HepG2 (cell line): Measurements from ENCODE around the gene ELP5. TPM values are rescaled to one million over a fixed set of nuclear protein-coding genes. Genes with fewer than 3 reads are reported as not detected.

ENCODE experiments used
- ATAC-seq: fragments of 200-7000 bp; cut with Tn5 transposase; 3 replicates; pipeline ENCODE4 v1.9.1; 2020; ENCODE audit warnings: mild to moderate bottlenecking, moderate library complexity
- BruUV-seq: library from RNA; stranded (reverse); fragments of 400-500 nt; replicated peaks from 2 replicates; lab custom pipeline; 2021; lab: Mats Ljungman, UMichigan
- CTCF ChIA-PET: fragments of 300-600 bp; formaldehyde crosslinking; extraction: SDS; loops from one replicate; lab custom pipeline; 2021; ENCODE audit warnings: low total read pairs, inconsistent platforms, low intra/inter-chr PET ratio; lab: Yijun Ruan, JAX
- POLR2A ChIA-PET: fragments of 350-600 bp; sonication (Branson Sonifier 250); formaldehyde crosslinking; loops from one replicate; lab custom pipeline; 2020; ENCODE audit warnings: antibody characterized with exemption, inconsistent platforms; lab: Yijun Ruan, JAX
- DNase-seq: peaks from one replicate; pipeline ENCODE4 v3.0.0-alpha.2; 2015; ENCODE audit warnings: low spot score
- FAIRE-seq: peaks from 3 replicates; lab custom pipeline; 2011; peaks lifted over from hg19 to GRCh38; lab: Jason Lieb, UNC
- H2AFZ ChIP-seq: one replicate; pipeline ENCODE4 v1.6.1; 2011; ENCODE audit warnings: low read length, inconsistent platforms
- H3K27ac ChIP-seq: fragments of 300-600 bp; 3 replicates; pipeline ENCODE4 v1.8.0; 2011; ENCODE audit warnings: mixed run types, mild to moderate bottlenecking, mixed read lengths, low read length, inconsistent platforms; ENCODE audit not compliant: insufficient read depth; ENCODE audit errors: extremely low read length
- H3K27me3 ChIP-seq, 2 experiments: fragments of 200-600 bp in 1 of 2; 2 replicates in 1 of 2; 3 replicates in 1 of 2; pipeline versions ENCODE4 v1.6.0 to v1.8.0; 2011; ENCODE audit warnings: low read length in 2 of 2, mild to moderate bottlenecking in 2 of 2, moderate library complexity in 2 of 2, inconsistent platforms in 1 of 2; ENCODE audit not compliant: insufficient read depth in 2 of 2, control insufficient read depth in 1 of 2
- H3K36me3 ChIP-seq, 2 experiments: fragments of 200-600 bp in 1 of 2; replicated peaks in 1 of 2; 2 replicates in 1 of 2; 3 replicates in 1 of 2; pipeline versions ENCODE4 v1.5.1 to v1.8.0; 2011; ENCODE audit warnings: low read length in 2 of 2, inconsistent platforms in 1 of 2; ENCODE audit not compliant: insufficient read depth in 2 of 2, control insufficient read depth in 1 of 2
- H3K4me1 ChIP-seq: 2 replicates; pipeline ENCODE4 v1.5.1; 2012; ENCODE audit warnings: low read length, inconsistent platforms; ENCODE audit not compliant: insufficient read depth
- H3K4me2 ChIP-seq: 2 replicates; pipeline ENCODE4 v1.6.0; 2011; ENCODE audit warnings: low read depth, low read length, inconsistent platforms
- H3K4me3 ChIP-seq, 3 experiments: fragments of 200-600 bp in 1 of 3; sonication (generic), shearing (Covaris generic) in 1 of 3; replicated peaks in 1 of 3; 2 replicates each; pipeline ENCODE4 v1.5.1; 2011 to 2016; ENCODE audit warnings: low read length in 3 of 3, inconsistent platforms in 2 of 3, low read depth in 2 of 3, mild to moderate bottlenecking in 2 of 3, control low read depth in 1 of 3, mixed read lengths in 1 of 3; ENCODE audit not compliant: insufficient read depth in 1 of 3
- H3K79me2 ChIP-seq: one replicate; pipeline ENCODE4 v1.6.1; 2011; ENCODE audit warnings: low read length, inconsistent platforms; ENCODE audit not compliant: insufficient read depth
- H3K9ac ChIP-seq: 2 replicates; pipeline ENCODE4 v1.6.0; 2011; ENCODE audit warnings: mild to moderate bottlenecking, low read depth, low read length, inconsistent platforms; ENCODE audit not compliant: insufficient read depth
- H3K9me3 ChIP-seq: 2 replicates; pipeline ENCODE4 v1.5.1; 2012; ENCODE audit warnings: mild to moderate bottlenecking, low read length
- H4K20me1 ChIP-seq: 2 replicates; pipeline ENCODE4 v1.6.0; 2011; ENCODE audit warnings: inconsistent platforms, mild to moderate bottlenecking, low read length, moderate library complexity; ENCODE audit not compliant: insufficient read depth
- NFYB ChIP-seq: sonication (generic); formaldehyde crosslinking; IDR thresholded peaks from 2 replicates; pipeline ENCODE4 v1.4.0; 2020; ENCODE audit warnings: missing genetic modification reagents
- NRL ChIP-seq: sonication (generic); formaldehyde crosslinking; IDR thresholded peaks from 2 replicates; pipeline ENCODE4 v1.5.0; 2020; ENCODE audit warnings: missing genetic modification reagents, mild to moderate bottlenecking, moderate library complexity, borderline replicate concordance
- ZNF761 ChIP-seq: sonication (generic); formaldehyde crosslinking; conservative IDR thresholded peaks from 2 replicates; pipeline ENCODE4 v1.4.0; 2020; ENCODE audit warnings: mild to moderate bottlenecking, missing genetic modification reagents
- WGBS: methylation state at CpG from one replicate; pipeline ENCODE4 v1.1.6; 2017; ENCODE audit warnings: low lambda C conversion rate; 5-methylcytosine and 5-hydroxymethylcytosine counted together
- in situ Hi-C: cut with HindIII; loops from 2 replicates; pipeline ENCODE4 v1.10.0; 2017; ENCODE audit warnings: low pct_unique_long_range_greater_than_20kb; ENCODE audit not compliant: extremely low pct_ligation_motif_present
- intact Hi-C: fragments of 100-400 bp; cut with micrococcal nuclease; formaldehyde crosslinking; loops from one replicate; pipeline ENCODE4 v1.10.0; 2022; ENCODE audit not compliant: unreplicated experiment
- polyA plus RNA-seq, 8 experiments: library from polyadenylated mRNA; depleted of rRNA in 3 of 8; stranded (reverse) in 7 of 8; unstranded in 1 of 8; fragments of >200 nt; fragmentation: Illumina TruSeq in 4 of 8; extraction: Trizol in 4 of 8; gene quantifications; 2 replicates each; pipeline versions ENCODE4 v1.2.1 to v1.2.3, GENCODE V29; 2011 to 2016; ENCODE audit warnings: low read depth in 4 of 8, missing spikeins in 1 of 8, mixed read lengths in 1 of 8; ENCODE audit not compliant: insufficient read depth in 1 of 8
- total RNA-seq, 5 experiments: library from RNA; depleted of rRNA; stranded (reverse); fragments of >200 nt; fragmentation: Illumina TruSeq; extraction: Trizol; gene quantifications; 2 replicates each; pipeline ENCODE4 v1.2.3, GENCODE V29; 2016; ENCODE audit warnings: low read depth in 1 of 5
- TF ChIP-seq, protein P1 (sequence below): sonication (generic); formaldehyde crosslinking; IDR thresholded peaks from 2 replicates; pipeline ENCODE4 v1.5.0; 2020; ENCODE audit warnings: mild to moderate bottlenecking, missing genetic modification reagents
- TF ChIP-seq, protein P2 (sequence below): IDR thresholded peaks from 2 replicates; pipeline ENCODE4 v1.6.1; 2016; ENCODE audit warnings: low read depth, control low read depth
- TF ChIP-seq, protein P3 (sequence below): IDR thresholded peaks from 2 replicates; pipeline ENCODE4 v1.6.1; 2012; ENCODE audit warnings: inconsistent platforms
- TF ChIP-seq, protein P4 (sequence below): sonication (generic); formaldehyde crosslinking; IDR thresholded peaks from 2 replicates; pipeline ENCODE4 v1.4.0; 2020; ENCODE audit warnings: missing genetic modification reagents
- TF ChIP-seq, protein P5 (sequence below): sonication (generic); formaldehyde crosslinking; IDR thresholded peaks from 2 replicates; pipeline ENCODE4 v1.5.0; 2020; ENCODE audit warnings: mild to moderate bottlenecking, missing genetic modification reagents, borderline replicate concordance

The ELP5 gene
- total and polyA plus RNA-seq, 2 of the 13 experiments (the other 11 are each of a cell fraction or from before 2014, with no cell fraction given): 67.6 to 69.8 TPM

DNA sequence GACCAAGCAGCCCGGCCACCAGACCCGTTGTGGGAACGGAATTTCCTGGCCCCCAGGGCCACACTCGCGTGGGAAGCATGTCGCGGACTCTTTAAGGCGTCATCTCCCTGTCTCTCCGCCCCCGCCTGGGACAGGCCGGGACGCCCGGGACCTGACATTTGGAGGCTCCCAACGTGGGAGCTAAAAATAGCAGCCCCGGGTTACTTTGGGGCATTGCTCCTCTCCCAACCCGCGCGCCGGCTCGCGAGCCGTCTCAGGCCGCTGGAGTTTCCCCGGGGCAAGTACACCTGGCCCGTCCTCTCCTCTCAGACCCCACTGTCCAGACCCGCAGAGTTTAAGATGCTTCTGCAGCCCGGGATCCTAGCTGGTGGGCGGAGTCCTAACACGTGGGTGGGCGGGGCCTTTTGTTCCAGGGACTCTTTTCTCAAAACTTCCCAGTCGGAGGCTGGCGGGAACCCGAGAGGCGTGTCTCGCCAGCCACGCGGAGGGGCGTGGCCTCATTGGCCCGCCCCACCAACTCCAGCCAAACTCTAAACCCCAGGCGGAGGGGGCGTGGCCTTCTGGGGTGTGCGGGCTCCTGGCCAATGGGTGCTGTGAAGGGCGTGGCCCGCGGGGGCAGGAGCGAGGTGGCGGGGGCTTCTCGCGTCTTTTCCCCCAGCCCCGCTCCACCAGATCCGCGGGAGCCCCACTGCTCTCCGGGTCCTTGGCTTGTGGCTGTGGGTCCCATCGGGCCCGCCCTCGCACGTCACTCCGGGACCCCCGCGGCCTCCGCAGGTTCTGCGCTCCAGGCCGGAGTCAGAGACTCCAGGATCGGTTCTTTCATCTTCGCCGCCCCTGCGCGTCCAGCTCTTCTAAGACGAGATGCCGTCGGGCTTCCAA lies 29.3 kb downstream of the ELP5 start, which contains the start of gene SLC2A4:
SLC2A4 (plus strand) TSS at position 645 of the 879 bp plus-strand sequence; CDS start at position 862, 217 bp downstream.
- ATAC-seq (peak; percentile 76), FAIRE-seq (peak; percentile 86), DNase-seq (peak; percentile 95)
- no peaks in the 10 kb centered on the region for H4K20me1 ChIP-seq
- peak within 1 kb of the TSS; percentile 80 for H3K9ac ChIP-seq
- H2AFZ ChIP-seq: no peak within 1 kb of the TSS
- H3K27ac ChIP-seq: peak within 1 kb of the TSS; percentile 71
- peak within 1 kb of the TSS; percentile 95 for H3K4me2 ChIP-seq
- H3K9me3 ChIP-seq: no peaks in the 10 kb centered on the region
- WGBS: 0% methylated on average over 18 of the region's 71 CpGs
- H3K4me3 ChIP-seq: peak within 1 kb of the TSS; percentile 66 to 87 (median 85)
- TSS peak; percentile 74 for BruUV-seq
- in situ Hi-C loops: loop anchor here (10.0 kb wide), 1 partner anchor 237 kb away; the partner anchor contains the start of gene SLC16A11
- POLR2A ChIA-PET: interaction anchor here (0.6 to 3.9 kb wide), 30 partner anchors 11 to 346 kb away, joined by 3 to 35 read pairs (median 4); partner anchors contain the start of genes ACADVL, ASGR2, CTDNEP1 and DLG4
- H3K36me3 ChIP-seq: peaks cover 8 to 9% of the 10 kb centered on the region in 2 experiments; a peak in 4 of 5 replicates
- intact Hi-C loops: loop anchor here (2.0 to 5.0 kb wide), 2 partner anchors 39 to 65 kb away; partner anchors contain the start of gene GABARAP
- no peaks in the 10 kb centered on the region for H3K79me2 ChIP-seq
- H3K27me3 ChIP-seq: no peaks in the 10 kb centered on the region
- CTCF ChIA-PET: interaction anchor here (1.2 to 2.9 kb wide), 7 partner anchors 11 to 235 kb away, joined by 3 to 43 read pairs (median 6); partner anchors contain the start of genes CTDNEP1 and ELP5
- H3K4me1 ChIP-seq: peaks cover 38% of the 10 kb centered on the region
- TF ChIP-seq, protein P1, sequence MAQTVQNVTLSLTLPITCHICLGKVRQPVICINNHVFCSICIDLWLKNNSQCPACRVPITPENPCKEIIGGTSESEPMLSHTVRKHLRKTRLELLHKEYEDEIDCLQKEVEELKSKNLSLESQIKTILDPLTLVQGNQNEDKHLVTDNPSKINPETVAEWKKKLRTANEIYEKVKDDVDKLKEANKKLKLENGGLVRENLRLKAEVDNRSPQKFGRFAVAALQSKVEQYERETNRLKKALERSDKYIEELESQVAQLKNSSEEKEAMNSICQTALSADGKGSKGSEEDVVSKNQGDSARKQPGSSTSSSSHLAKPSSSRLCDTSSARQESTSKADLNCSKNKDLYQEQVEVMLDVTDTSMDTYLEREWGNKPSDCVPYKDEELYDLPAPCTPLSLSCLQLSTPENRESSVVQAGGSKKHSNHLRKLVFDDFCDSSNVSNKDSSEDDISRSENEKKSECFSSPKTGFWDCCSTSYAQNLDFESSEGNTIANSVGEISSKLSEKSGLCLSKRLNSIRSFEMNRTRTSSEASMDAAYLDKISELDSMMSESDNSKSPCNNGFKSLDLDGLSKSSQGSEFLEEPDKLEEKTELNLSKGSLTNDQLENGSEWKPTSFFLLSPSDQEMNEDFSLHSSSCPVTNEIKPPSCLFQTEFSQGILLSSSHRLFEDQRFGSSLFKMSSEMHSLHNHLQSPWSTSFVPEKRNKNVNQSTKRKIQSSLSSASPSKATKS (CRISPR knock-in tag): no peak
- TF ChIP-seq, protein P2, sequence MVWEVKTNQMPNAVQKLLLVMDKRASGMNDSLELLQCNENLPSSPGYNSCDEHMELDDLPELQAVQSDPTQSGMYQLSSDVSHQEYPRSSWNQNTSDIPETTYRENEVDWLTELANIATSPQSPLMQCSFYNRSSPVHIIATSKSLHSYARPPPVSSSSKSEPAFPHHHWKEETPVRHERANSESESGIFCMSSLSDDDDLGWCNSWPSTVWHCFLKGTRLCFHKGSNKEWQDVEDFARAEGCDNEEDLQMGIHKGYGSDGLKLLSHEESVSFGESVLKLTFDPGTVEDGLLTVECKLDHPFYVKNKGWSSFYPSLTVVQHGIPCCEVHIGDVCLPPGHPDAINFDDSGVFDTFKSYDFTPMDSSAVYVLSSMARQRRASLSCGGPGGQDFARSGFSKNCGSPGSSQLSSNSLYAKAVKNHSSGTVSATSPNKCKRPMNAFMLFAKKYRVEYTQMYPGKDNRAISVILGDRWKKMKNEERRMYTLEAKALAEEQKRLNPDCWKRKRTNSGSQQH (CRISPR knock-in tag): no peak
- TF ChIP-seq NFYB (CRISPR knock-in tag) (peak; percentile 54; the same call in 1 of the 2 replicates), NRL (no peak), ZNF761 (0 out of 2 replicates have a peak, but pooled peaks have one; percentile 9)
- TF ChIP-seq, protein P3, sequence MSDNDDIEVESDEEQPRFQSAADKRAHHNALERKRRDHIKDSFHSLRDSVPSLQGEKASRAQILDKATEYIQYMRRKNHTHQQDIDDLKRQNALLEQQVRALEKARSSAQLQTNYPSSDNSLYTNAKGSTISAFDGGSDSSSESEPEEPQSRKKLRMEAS: peak; percentile 83
- TF ChIP-seq, protein P4, sequence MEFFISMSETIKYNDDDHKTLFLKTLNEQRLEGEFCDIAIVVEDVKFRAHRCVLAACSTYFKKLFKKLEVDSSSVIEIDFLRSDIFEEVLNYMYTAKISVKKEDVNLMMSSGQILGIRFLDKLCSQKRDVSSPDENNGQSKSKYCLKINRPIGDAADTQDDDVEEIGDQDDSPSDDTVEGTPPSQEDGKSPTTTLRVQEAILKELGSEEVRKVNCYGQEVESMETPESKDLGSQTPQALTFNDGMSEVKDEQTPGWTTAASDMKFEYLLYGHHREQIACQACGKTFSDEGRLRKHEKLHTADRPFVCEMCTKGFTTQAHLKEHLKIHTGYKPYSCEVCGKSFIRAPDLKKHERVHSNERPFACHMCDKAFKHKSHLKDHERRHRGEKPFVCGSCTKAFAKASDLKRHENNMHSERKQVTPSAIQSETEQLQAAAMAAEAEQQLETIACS (CRISPR knock-in tag): no peak
- TF ChIP-seq, protein P5, sequence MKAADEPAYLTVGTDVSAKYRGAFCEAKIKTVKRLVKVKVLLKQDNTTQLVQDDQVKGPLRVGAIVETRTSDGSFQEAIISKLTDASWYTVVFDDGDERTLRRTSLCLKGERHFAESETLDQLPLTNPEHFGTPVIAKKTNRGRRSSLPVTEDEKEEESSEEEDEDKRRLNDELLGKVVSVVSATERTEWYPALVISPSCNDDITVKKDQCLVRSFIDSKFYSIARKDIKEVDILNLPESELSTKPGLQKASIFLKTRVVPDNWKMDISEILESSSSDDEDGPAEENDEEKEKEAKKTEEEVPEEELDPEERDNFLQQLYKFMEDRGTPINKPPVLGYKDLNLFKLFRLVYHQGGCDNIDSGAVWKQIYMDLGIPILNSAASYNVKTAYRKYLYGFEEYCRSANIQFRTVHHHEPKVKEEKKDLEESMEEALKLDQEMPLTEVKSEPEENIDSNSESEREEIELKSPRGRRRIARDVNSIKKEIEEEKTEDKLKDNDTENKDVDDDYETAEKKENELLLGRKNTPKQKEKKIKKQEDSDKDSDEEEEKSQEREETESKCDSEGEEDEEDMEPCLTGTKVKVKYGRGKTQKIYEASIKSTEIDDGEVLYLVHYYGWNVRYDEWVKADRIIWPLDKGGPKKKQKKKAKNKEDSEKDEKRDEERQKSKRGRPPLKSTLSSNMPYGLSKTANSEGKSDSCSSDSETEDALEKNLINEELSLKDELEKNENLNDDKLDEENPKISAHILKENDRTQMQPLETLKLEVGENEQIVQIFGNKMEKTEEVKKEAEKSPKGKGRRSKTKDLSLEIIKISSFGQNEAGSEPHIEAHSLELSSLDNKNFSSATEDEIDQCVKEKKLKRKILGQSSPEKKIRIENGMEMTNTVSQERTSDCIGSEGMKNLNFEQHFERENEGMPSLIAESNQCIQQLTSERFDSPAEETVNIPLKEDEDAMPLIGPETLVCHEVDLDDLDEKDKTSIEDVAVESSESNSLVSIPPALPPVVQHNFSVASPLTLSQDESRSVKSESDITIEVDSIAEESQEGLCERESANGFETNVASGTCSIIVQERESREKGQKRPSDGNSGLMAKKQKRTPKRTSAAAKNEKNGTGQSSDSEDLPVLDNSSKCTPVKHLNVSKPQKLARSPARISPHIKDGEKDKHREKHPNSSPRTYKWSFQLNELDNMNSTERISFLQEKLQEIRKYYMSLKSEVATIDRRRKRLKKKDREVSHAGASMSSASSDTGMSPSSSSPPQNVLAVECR: peak; percentile 48; the same call in 1 of the 2 replicates
